Omental fat pad (tissue), 4 donors: ENCODE data around the gene SYT6. TPM values are rescaled to one million over a fixed set of nuclear protein-coding genes. Genes with fewer than 3 reads are reported as not detected.

Experiments
- ATAC-seq: fragments of 150-250 bp; one replicate; pipeline ENCODE4 v1.9.1; 2016; ENCODE audit warnings: mild to moderate bottlenecking, moderate library complexity; ENCODE audit not compliant: low FRiP score
- DNase-seq: peaks from one replicate; pipeline ENCODE4 v3.0.0-alpha.2; 2019; ENCODE audit warnings: low spot score
- CTCF ChIP-seq, 3 donors: fragments of 450-650 bp; IDR thresholded peaks; one replicate each; pipeline ENCODE4 v1.5.1; 2016 to 2017; ENCODE audit warnings: antibody characterized with exemption in 3 of 3, mild to moderate bottlenecking in 3 of 3, moderate library complexity in 2 of 3
- total RNA-seq, 4 donors: library from RNA; depleted of rRNA; stranded (reverse); fragments of >200 nt; gene quantifications; one replicate each; pipeline ENCODE4 v1.1.0, GENCODE V29; 2016

The SYT6 gene
- under 1 TPM in 1 of 4 donors, not detected in 3; 0.84 TPM for total RNA-seq

GRCh38 chr1:114153261-114154145 lies at the start of gene SYT6:
SYT6 (minus strand) TSS chr1:114153869; CDS start chr1:114153772, 97 bp downstream.
- no peak for DNase-seq
- ATAC-seq: no peak
- TF ChIP-seq CTCF (IDR thresholded peaks at IDR 0.05): no peak

- ATAC-seq (no peak), DNase-seq (no peak)
- no peak for TF ChIP-seq CTCF (IDR thresholded peaks at IDR 0.05)
Measured at GRCh38 chr1:114201486-114201885, 47.8 kb upstream of the SYT6 start.

DNA sequence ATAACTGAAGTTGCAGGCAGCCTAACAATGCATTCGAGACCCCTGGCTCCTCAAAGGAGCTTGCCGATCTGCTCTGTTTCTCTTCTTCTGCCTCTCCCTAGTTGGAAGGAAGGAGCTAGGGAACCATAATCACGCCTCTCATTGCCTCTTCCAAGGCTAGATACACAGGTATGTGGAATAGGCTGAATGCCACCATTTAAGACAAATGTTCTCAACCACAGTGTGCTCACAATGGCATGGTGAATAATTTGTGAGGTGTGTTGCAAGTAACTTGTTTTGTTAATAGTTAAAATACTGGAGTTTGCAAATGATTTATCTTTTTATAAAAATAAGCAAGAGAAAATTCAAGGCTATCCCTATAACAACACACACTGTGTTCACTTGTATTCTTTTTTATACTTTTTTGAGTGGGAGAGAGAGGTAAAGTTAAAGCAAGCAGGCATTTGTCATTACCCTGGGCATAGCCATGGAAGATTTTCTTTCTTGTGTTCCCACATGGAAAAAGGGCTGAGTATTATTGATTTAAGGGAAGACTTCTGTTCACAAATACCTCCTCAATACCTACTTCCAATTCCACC lies 45.4 kb upstream of the SYT6 start:
- ATAC-seq (no peak), DNase-seq (no peak)
- TF ChIP-seq CTCF (IDR thresholded peaks at IDR 0.05): no peak

GRCh38 chr1:114196992-114197907 lies 43.6 kb upstream of the SYT6 start:
- DNase-seq (no peak), ATAC-seq (no peak)
- TF ChIP-seq CTCF (IDR thresholded peaks at IDR 0.05): no peak

DNA sequence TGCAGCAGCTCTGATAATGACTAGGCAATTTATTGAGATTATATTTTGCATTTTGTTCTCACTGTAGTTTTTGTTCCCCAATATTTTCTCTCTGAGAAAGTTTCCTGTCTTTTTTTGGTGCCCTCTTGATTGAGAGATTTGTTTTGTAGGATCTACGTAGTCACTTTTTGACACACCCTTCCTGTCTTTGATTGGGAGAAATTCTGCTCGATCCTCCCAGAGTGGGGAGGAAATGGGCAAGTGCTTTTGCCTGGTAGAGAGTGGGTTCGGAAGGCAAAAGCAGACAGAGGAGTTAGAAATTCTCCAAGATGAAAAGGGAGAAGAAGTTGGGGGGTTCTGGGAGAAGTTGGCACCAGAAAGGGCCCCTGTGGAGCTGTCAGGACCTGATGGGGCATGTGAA lies 42.1 kb upstream of the SYT6 start:
- no peak for ATAC-seq
- no peak for TF ChIP-seq CTCF (IDR thresholded peaks at IDR 0.05)
- DNase-seq: no peak

DNA sequence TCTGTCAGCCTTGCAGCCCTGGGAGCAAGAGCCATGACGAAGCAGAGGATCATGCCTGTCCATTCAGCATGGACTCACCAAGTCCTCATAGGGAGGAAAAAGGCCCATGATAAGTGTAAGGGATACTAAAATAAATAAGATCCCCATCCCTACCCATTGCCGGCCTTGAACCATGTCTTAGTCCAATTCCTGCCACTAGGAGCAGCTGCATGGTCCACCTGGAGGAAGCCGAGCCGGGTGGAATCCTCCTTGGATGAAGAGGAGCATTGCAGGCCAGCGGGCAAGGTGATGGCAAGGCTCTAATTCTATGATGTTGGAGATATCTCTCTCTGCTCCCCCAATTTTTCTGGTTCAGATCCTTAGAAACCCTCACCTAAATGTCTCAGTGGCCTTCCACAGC lies 38.7 kb upstream of the SYT6 start:
- ATAC-seq: no peak
- no peak for DNase-seq
- no peak for TF ChIP-seq CTCF (IDR thresholded peaks at IDR 0.05)
